Measurements from ENCODE around the gene GON4L. TPM values are rescaled to one million over a fixed set of nuclear protein-coding genes. Genes with fewer than 3 reads are reported as not detected.

Gene GON4L
- polyA plus RNA-seq, 1 of the 3 experiments (the other 2 are of a cell fraction), result 16.5 TPM

GRCh38 chr1:155893389-155894142 is 36.6 kb upstream of the GON4L start:
- Histone ChIP-seq H3K4me3 (ENCODE audit: low read depth in 2 of 2, low read length in 1 of 2) (peak overlapping the region in 1 of 2 experiments; percentile 23; a peak in 2 of 4 replicates), H3K4me1 (ENCODE audit: control insufficient read depth in 1 of 2, insufficient read depth in 2 of 2, low read depth in 1 of 2, low read length in 1 of 2) (peaks cover 5 to 43% of the 10 kb centered on the region in 2 experiments), H3K79me2 (ENCODE audit: insufficient read depth) (peaks cover 7% of the 10 kb centered on the region; the same call in 1 of the 2 replicates), H4K20me1 (ENCODE audit: insufficient read depth) (no peaks in the 10 kb centered on the region), H3K9me2 (no peaks in the 10 kb centered on the region), H3K36me3 (replicated peaks in 1 of 2; ENCODE audit: control insufficient read depth in 1 of 2, insufficient read depth in 2 of 2, low read length in 1 of 2) (peaks cover 0 to 23% of the 10 kb centered on the region in 2 experiments), H3K9me3 (no peaks in the 10 kb centered on the region), H3K27me3 (ENCODE audit: insufficient read depth) (no peaks in the 10 kb centered on the region), H3K9ac (peak overlapping the region; percentile 72), H3K4me2 (peak overlapping the region; percentile 66), H3F3A (replicated peaks; ENCODE audit: insufficient read depth) (peaks cover 53% of the 10 kb centered on the region), H3K27ac (ENCODE audit: low read depth in 2 of 2, low read length in 1 of 2) (peak overlapping the region; percentile 79 to 94), H2AFZ (ENCODE audit: low read depth) (no peak overlapping the region)
- WGBS (ENCODE audit: low lambda C conversion rate), result 70% methylated on average over 10 of the region's 10 CpGs
- no peak for DNase-seq
- POLR2A ChIA-PET, result no interaction called here
- CTCF ChIA-PET, result interaction anchor here (0.9 to 1.8 kb wide), 2 partner anchors 11 to 18 kb away, joined by 4 read pairs; no protein-coding TSS in a partner anchor
- TF ChIP-seq TEAD4 (IDR thresholded peaks at IDR 0.05; ENCODE audit: borderline replicate concordance, insufficient read depth), result no peak
- TF ChIP-seq MAX (IDR thresholded peaks at IDR 0.05; ENCODE audit: low read depth), result peak; percentile 70; the same call in 1 of the 2 replicates
- TF ChIP-seq SIN3A (IDR thresholded peaks at IDR 0.05; ENCODE audit: borderline replicate concordance, low read depth, low read length), result no peak; the same call in 1 of the 2 replicates
- peak; percentile 71 for TF ChIP-seq JUND (IDR thresholded peaks at IDR 0.05)
- TF ChIP-seq RCOR1 (IDR thresholded peaks at IDR 0.05; ENCODE audit: low read length), result no peak
- TF ChIP-seq FOXM1 (IDR thresholded peaks at IDR 0.05; ENCODE audit: low read depth), result no peak
- peak; percentile 62; the same call in 1 of the 2 replicates for TF ChIP-seq TCF12 (IDR thresholded peaks at IDR 0.05)
- TF ChIP-seq CTCF (IDR thresholded peaks at IDR 0.05), result no peak
- TF ChIP-seq USF1 (IDR thresholded peaks at IDR 0.05; ENCODE audit: borderline replicate concordance, low read depth), result peak; percentile 91
- TF ChIP-seq YY1 (IDR thresholded peaks at IDR 0.05; ENCODE audit: low read depth), result no peak
- no peak for TF ChIP-seq IRF3 (IDR thresholded peaks at IDR 0.05; ENCODE audit: low read depth, low read length)
- no peak for TF ChIP-seq REST (IDR thresholded peaks at IDR 0.05; ENCODE audit: low read depth, low read length)
- peak; percentile 54 for TF ChIP-seq NFIC (IDR thresholded peaks at IDR 0.05; ENCODE audit: borderline replicate concordance)
- no peak for TF ChIP-seq RXRA (IDR thresholded peaks at IDR 0.05; ENCODE audit: borderline replicate concordance, low read depth)
- peak; percentile 73 for TF ChIP-seq POLR2AphosphoS5 (IDR thresholded peaks at IDR 0.05; ENCODE audit: low read depth, low read length)
- no peak for TF ChIP-seq NRF1 (IDR thresholded peaks at IDR 0.05; ENCODE audit: low read depth, low read length)
- no peak for TF ChIP-seq GATA2 (CRISPR knock-in tag; IDR thresholded peaks at IDR 0.05)
- TF ChIP-seq CHD2 (IDR thresholded peaks at IDR 0.05; ENCODE audit: low read length, partially characterized antibody), result no peak
- TF ChIP-seq ZBTB33 (IDR thresholded peaks at IDR 0.05; ENCODE audit: borderline replicate concordance, low read depth), result no peak
- TF ChIP-seq RAD21 (IDR thresholded peaks at IDR 0.05; ENCODE audit: low read length), result no peak
- TF ChIP-seq ELF1 (IDR thresholded peaks at IDR 0.05), result no peak
- TF ChIP-seq GABPA (IDR thresholded peaks at IDR 0.05; ENCODE audit: low read depth), result no peak
- TF ChIP-seq MEF2A (IDR thresholded peaks at IDR 0.05; ENCODE audit: borderline replicate concordance, low read depth), result no peak
- no peak for TF ChIP-seq MXI1 (IDR thresholded peaks at IDR 0.05; ENCODE audit: low read depth, low read length)
- no peak for TF ChIP-seq SMC3 (IDR thresholded peaks at IDR 0.05; ENCODE audit: low read depth, low read length)
